GM08714 (cell line): ENCODE data around the gene SYNPO2.

Experiments
- H3K4me3 ChIP-seq: fragments of 200-500 bp; sonication (Bioruptor generic); 2 replicates; pipeline ENCODE4 v1.5.1; 2014; ENCODE audit warnings: mild to moderate bottlenecking, low read length, inconsistent platforms
- ZNF274 ChIP-seq: IDR thresholded peaks from 2 replicates; pipeline ENCODE4 v1.6.1; 2012; ENCODE audit warnings: mild to moderate bottlenecking, low read depth, low read length

Gene SYNPO2

GRCh38 chr4:118936406-118936805 is 47.8 kb downstream of the SYNPO2 start:
- TF ChIP-seq ZNF274: no peak
- no peak overlapping the region for H3K4me3 ChIP-seq

- H3K4me3 ChIP-seq: no peak overlapping the region
- no peak for TF ChIP-seq ZNF274
Observed at GRCh38 chr4:118939169-118939783, 50.6 kb downstream of the SYNPO2 start.

GRCh38 chr4:118941149-118941548 is 52.5 kb downstream of the SYNPO2 start:
- TF ChIP-seq ZNF274: no peak
- no peak overlapping the region for H3K4me3 ChIP-seq

- no peak overlapping the region for H3K4me3 ChIP-seq
- no peak for TF ChIP-seq ZNF274
Observed at GRCh38 chr4:118941799-118942198, 53.1 kb downstream of the SYNPO2 start.

- no peak overlapping the region for H3K4me3 ChIP-seq
- TF ChIP-seq ZNF274: no peak
Observed at GRCh38 chr4:118942465-118942864, 53.8 kb downstream of the SYNPO2 start.

GRCh38 chr4:118947095-118947494 is 58.4 kb downstream of the SYNPO2 start:
- H3K4me3 ChIP-seq: no peak overlapping the region
- TF ChIP-seq ZNF274: no peak

DNA sequence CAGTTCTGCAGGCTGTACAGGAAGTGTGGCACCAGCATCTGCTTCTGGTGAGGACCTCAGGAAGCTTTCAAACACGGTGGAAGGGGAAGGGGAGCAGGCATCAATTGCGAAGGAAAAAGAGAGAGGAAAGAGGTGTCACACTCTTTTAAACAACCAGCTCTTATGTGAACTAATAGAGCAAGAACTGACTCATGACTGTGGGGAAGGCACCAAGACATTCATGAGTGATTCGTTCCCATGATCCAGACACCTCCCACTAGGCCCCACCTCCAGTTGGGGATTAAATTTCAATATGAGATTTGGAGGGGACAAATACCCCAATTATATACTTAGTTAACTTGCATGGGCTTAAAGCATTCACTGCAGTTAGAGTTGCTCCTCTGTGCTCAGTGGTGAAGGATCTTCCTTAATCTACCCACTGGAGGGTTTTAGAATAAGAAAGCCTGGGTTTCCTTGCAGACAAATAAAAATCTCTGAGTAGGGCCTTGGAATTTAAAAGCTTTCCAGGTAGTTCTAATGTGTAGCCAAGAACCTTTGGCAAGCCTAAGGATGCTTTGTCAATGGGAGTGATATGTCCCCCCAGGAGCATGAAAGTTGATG is 60.0 kb downstream of the SYNPO2 start:
- no peak overlapping the region for H3K4me3 ChIP-seq

GRCh38 chr4:118950224-118950623 is 61.6 kb downstream of the SYNPO2 start:
- no peak for TF ChIP-seq ZNF274
- no peak overlapping the region for H3K4me3 ChIP-seq

More for the DNA sequence above, 60.0 kb downstream of the SYNPO2 start:
- no peak for TF ChIP-seq ZNF274

- no peak for TF ChIP-seq ZNF274
- no peak overlapping the region for H3K4me3 ChIP-seq
Observed at GRCh38 chr4:118950929-118951570, 62.4 kb downstream of the SYNPO2 start.

DNA sequence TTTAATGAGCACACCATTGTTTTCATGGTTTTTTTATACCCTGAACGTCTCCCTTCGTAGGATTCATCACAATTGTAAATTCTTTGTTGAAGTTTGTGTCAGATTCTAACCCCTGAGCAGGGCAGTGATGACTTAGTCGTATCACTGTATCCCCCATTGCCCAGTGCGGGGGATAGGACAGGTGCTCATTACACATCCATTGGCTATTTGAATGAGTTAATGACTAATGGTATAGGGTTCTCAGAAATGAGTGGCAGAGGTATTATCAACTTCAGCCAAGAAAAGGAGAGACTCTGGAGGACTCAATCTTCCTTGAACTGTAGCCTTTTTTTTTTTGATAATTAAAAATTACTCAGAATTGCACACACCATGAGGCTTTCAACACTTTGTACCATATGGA is 64.6 kb downstream of the SYNPO2 start:
- no peak for TF ChIP-seq ZNF274
- no peak overlapping the region for H3K4me3 ChIP-seq

GRCh38 chr4:118954246-118954645 is 65.6 kb downstream of the SYNPO2 start:
- no peak overlapping the region for H3K4me3 ChIP-seq
- TF ChIP-seq ZNF274: no peak

- TF ChIP-seq ZNF274: no peak
- H3K4me3 ChIP-seq: no peak overlapping the region
Observed at GRCh38 chr4:118955515-118955914, 66.9 kb downstream of the SYNPO2 start.

DNA sequence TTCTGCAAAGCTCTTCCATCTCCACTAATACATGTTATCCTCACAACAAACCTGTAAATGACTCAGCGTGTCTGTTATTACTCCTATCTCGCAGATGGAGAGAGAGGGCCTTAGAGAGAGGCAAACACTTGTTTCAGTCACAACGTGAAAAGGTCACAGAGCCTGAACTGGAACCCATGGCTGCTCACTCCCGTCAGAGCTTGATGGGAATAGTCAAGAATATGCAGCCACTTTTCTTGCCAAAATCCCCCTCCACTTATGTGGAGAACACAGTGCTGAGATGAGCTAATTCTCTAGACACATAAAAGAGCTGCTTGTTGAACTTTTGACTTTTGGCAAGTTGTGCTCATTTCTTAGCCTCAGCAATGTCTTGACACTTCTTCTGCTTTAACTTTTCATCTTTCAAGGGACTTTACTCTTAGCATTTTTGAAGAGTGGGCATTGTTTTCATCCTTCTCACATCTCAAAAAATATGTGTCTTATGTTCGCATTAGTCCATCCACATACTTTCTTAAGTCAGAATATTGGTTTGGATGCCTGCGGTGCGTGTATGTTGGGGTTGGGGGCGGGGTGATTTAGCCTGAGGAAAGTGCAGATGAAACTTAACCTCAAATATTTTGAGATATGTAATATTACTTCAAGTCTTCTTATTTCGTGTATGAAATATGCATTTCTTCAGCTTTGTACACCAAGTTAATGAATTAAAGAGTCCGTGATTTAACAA is 69.2 kb downstream of the SYNPO2 start:
- TF ChIP-seq ZNF274: no peak
- no peak overlapping the region for H3K4me3 ChIP-seq

DNA sequence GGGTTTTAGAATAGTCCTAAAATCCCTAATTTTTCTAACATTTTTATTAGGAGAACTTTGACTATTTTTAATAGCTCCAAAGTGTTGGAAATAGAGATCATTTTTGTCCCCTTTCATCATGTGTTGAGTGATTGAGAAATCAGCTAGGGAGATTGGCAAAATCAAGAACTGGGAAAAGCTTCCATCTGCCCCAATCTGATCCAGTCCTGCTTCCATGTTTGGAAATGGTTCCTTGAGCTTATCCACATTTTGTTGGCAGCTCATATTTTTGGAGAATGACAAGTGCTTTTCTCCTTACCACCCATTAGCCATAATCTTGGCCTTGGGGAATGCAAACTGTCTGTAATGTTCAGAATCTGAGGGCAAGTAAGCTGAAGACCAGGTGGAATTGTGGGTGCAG is 73.9 kb downstream of the SYNPO2 start:
- H3K4me3 ChIP-seq: no peak overlapping the region
- TF ChIP-seq ZNF274: no peak

DNA sequence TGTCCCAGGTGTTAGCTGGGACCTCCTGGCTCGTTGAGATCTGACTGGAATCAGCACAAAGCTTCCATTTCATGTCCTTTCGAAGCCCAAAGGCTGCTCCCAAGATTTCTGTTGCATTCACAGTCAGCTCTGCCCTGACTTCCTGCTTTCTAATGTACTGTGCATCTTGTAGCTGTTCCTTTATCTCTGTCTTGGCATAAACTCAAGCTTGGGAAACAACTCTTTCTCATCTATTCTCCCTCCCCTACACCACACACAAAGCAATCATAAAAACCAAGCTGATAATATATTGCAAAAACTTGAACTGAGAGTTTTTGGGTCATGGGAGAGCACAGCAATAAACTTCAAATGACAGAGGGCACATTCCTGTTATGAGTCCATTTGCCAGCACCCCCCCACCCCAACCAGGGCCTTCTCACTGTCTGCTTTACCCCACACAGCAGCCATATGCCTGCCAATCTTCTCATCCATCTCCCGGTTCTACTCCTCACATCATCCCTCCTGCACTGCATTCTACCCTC is 76.3 kb downstream of the SYNPO2 start:
- no peak overlapping the region for H3K4me3 ChIP-seq
- no peak for TF ChIP-seq ZNF274

DNA sequence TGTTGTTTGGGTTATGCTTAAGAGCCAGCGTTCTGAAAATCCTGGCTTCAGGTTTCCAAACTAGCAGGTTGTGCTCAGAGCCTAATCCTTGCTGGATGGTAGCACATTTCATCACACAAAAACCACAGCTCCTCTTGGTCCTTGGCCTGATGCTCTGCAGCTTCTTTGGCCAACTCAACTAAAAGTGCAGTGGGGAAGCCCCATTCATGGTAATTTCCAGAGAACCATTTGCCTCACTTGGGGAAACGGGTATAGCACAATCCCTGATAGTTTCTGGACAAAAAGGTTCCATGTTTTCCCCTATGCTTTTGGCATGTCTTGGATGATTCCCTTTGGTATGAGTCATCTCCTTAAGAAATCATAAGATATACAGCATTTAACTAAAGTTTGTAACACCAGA is 78.7 kb downstream of the SYNPO2 start:
- no peak for TF ChIP-seq ZNF274
- H3K4me3 ChIP-seq: no peak overlapping the region
